Testis (tissue), 2 donors: ENCODE data around the gene PHYKPL.

Experiments
- POLR2A ChIP-seq: fragments of 450-650 bp; IDR thresholded peaks from one replicate; pipeline ENCODE4 v1.6.1; 2017; ENCODE audit warnings: antibody characterized with exemption, mild to moderate bottlenecking, moderate library complexity
- TF ChIP-seq, protein P1 (sequence below), 3 experiments: fragments of 450-650 bp in 2 of 3; fragments of 200-600 bp in 1 of 3; sonication (generic) in 1 of 3; IDR thresholded peaks; one replicate each; pipeline ENCODE4 v1.5.1; 2016 to 2019; ENCODE audit warnings: antibody characterized with exemption in 3 of 3, mild to moderate bottlenecking in 2 of 3, moderate library complexity in 1 of 3

DNA sequence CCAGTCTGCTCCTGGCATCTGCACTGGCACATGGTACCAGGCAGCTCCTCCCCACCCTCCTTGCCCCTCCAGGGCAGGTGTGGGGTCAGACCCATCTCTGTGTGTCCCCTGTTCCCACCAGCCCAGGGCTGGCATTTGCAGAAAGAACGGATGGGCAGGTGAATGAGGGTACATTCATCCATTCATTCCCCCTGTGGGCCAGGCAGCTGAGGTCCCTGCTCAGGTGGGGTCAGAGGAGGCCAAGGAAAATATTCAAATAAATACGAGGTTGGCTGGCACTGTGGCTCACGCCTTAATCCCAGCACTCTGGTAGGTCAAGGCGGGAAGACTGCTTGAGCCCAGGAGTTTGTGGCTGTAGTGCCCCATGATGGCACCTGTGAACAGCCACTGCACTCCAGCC lies 25.0 kb upstream of the PHYKPL start:
- no peak for TF ChIP-seq POLR2A
- TF ChIP-seq, protein P1, sequence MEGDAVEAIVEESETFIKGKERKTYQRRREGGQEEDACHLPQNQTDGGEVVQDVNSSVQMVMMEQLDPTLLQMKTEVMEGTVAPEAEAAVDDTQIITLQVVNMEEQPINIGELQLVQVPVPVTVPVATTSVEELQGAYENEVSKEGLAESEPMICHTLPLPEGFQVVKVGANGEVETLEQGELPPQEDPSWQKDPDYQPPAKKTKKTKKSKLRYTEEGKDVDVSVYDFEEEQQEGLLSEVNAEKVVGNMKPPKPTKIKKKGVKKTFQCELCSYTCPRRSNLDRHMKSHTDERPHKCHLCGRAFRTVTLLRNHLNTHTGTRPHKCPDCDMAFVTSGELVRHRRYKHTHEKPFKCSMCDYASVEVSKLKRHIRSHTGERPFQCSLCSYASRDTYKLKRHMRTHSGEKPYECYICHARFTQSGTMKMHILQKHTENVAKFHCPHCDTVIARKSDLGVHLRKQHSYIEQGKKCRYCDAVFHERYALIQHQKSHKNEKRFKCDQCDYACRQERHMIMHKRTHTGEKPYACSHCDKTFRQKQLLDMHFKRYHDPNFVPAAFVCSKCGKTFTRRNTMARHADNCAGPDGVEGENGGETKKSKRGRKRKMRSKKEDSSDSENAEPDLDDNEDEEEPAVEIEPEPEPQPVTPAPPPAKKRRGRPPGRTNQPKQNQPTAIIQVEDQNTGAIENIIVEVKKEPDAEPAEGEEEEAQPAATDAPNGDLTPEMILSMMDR (IDR thresholded peaks at IDR 0.05): no peak
